HCT116 (cell line): Measurements from ENCODE around the gene LRP11. TPM values are rescaled to one million over a fixed set of nuclear protein-coding genes. Genes with fewer than 3 reads are reported as not detected.
"Not testable (repeated sequence)": the region's sequence is repeated elsewhere in the genome, so short reads cannot be mapped to it uniquely, and the experiment has no call there.

Experiments used
- ATAC-seq: fragments of 200-7000 bp; cut with Tn5 transposase; 2 replicates; pipeline ENCODE4 v1.9.1; 2020; ENCODE audit warnings: mild to moderate bottlenecking, moderate library complexity
- BruUV-seq: library from RNA; stranded (reverse); fragments of 400-500 nt; replicated peaks from 2 replicates; lab custom pipeline; 2021; lab: Mats Ljungman, UMichigan
- CTCF ChIA-PET: fragments of 300-600 bp; sonication (Branson Sonifier 250); formaldehyde crosslinking; loops from one replicate; lab custom pipeline; 2021; ENCODE audit warnings: antibody characterized with exemption; lab: Charles Lee
- POLR2A ChIA-PET: fragments of 300-600, 350-600 bp; sonication (Branson Sonifier 250); formaldehyde crosslinking; loops from one replicate; lab custom pipeline; 2021; ENCODE audit warnings: antibody characterized with exemption; lab: Charles Lee
- RAD21 ChIA-PET, 2 experiments: fragments of 300-600 bp; sonication (Branson Sonifier 250); formaldehyde crosslinking; loops; one replicate each; lab custom pipeline; 2023; ENCODE audit warnings: low total read pairs in 2 of 2; ENCODE audit not compliant: uncharacterized antibody in 2 of 2, unreplicated experiment in 2 of 2, low non-redundant PET in 1 of 2; lab: Charles Lee
- DNase-seq: peaks from one replicate; pipeline ENCODE4 v3.0.0-alpha.2; 2010; ENCODE audit warnings: low read depth, low spot score
- H2AFZ ChIP-seq: fragments of 200-600 bp; shearing (Covaris generic), sonication (generic); 2 replicates; pipeline ENCODE4 v1.6.1; 2017; ENCODE audit warnings: low read depth, mixed run types, mixed read lengths, antibody characterized with exemption, low read length; ENCODE audit not compliant: poor library complexity, severe bottlenecking
- H3K27ac ChIP-seq: 2 replicates; pipeline ENCODE4 v1.5.1; 2012; ENCODE audit warnings: low read depth, low read length
- H3K27me3 ChIP-seq: fragments of 200-600 bp; sonication (generic); 2 replicates; pipeline ENCODE4 v1.6.1; 2016; ENCODE audit warnings: mixed run types, low read length, mixed read lengths; ENCODE audit not compliant: insufficient read depth
- H3K36me3 ChIP-seq, 2 experiments: fragments of 200-500 bp in 1 of 2; fragments of 200-600 bp in 1 of 2; sonication (Bioruptor generic) in 1 of 2; sonication (generic) in 1 of 2; 2 replicates each; pipeline versions ENCODE4 v1.5.1 to v1.6.1; 2014 to 2016; ENCODE audit warnings: low read length in 2 of 2, inconsistent platforms in 1 of 2, mixed read lengths in 1 of 2, mixed run types in 1 of 2; ENCODE audit not compliant: insufficient read depth in 2 of 2, control insufficient read depth in 1 of 2
- H3K4me1 ChIP-seq, 2 experiments: fragments of 200-600 bp in 1 of 2; sonication (generic) in 1 of 2; 2 replicates each; pipeline versions ENCODE4 v1.5.1 to v1.6.1; 2012 to 2017; ENCODE audit warnings: low read length in 2 of 2, inconsistent platforms in 1 of 2, mild to moderate bottlenecking in 1 of 2, mixed read lengths in 1 of 2, mixed run types in 1 of 2, moderate library complexity in 1 of 2; ENCODE audit not compliant: insufficient read depth in 2 of 2, control insufficient read depth in 1 of 2
- H3K4me2 ChIP-seq: fragments of 200-600 bp; sonication (generic); 2 replicates; pipeline ENCODE4 v1.6.1; 2017; ENCODE audit warnings: mixed run types, low read length, mixed read lengths
- H3K4me3 ChIP-seq, 2 experiments: fragments of 200-600 bp in 1 of 2; sonication (generic) in 1 of 2; replicated peaks in 1 of 2; 2 replicates each; pipeline ENCODE4 v1.5.1; 2011 to 2016; ENCODE audit warnings: low read length in 2 of 2, control low read depth in 1 of 2, low read depth in 1 of 2, mild to moderate bottlenecking in 1 of 2, mixed read lengths in 1 of 2, mixed run types in 1 of 2
- H3K79me2 ChIP-seq: fragments of 200-600 bp; sonication (generic); 2 replicates; pipeline ENCODE4 v1.6.1; 2017; ENCODE audit warnings: mild to moderate bottlenecking, mixed run types, low read length, moderate library complexity, mixed read lengths; ENCODE audit not compliant: insufficient read depth
- H3K9ac ChIP-seq: fragments of 200-600 bp; sonication (generic); 2 replicates; pipeline ENCODE4 v1.6.1; 2016; ENCODE audit warnings: low read length, mixed read lengths
- H3K9me2 ChIP-seq: fragments of 200-600 bp; sonication (generic), shearing (Covaris generic); 2 replicates; pipeline ENCODE4 v1.6.1; 2017; ENCODE audit warnings: mixed run types, mild to moderate bottlenecking, moderate library complexity; ENCODE audit not compliant: insufficient read depth
- H3K9me3 ChIP-seq, 2 experiments: fragments of 200-500 bp in 1 of 2; fragments of 200-600 bp in 1 of 2; sonication (Bioruptor generic) in 1 of 2; sonication (generic) in 1 of 2; 2 replicates each; pipeline ENCODE4 v1.6.1; 2014 to 2017; ENCODE audit warnings: low read length in 2 of 2, mixed read lengths in 2 of 2, inconsistent platforms in 1 of 2, low read depth in 1 of 2, mild to moderate bottlenecking in 1 of 2, mixed run types in 1 of 2, moderate library complexity in 1 of 2; ENCODE audit not compliant: control insufficient read depth in 1 of 2, insufficient read depth in 1 of 2
- H4K20me1 ChIP-seq: fragments of 200-600 bp; sonication (generic), shearing (Covaris generic); 2 replicates; pipeline ENCODE4 v1.6.1; 2017; ENCODE audit warnings: mixed run types, mild to moderate bottlenecking, moderate library complexity; ENCODE audit not compliant: insufficient read depth
- CBX3 ChIP-seq: IDR thresholded peaks from 2 replicates; pipeline ENCODE4 v1.6.1; 2012; ENCODE audit warnings: low read depth
- ELF1 ChIP-seq: IDR thresholded peaks from 2 replicates; pipeline ENCODE4 v1.6.1; 2012; ENCODE audit warnings: low read depth, borderline replicate concordance
- EZH2phosphoT487 ChIP-seq: fragments of 200-600 bp; IDR thresholded peaks from 2 replicates; pipeline ENCODE4 v1.6.1; 2018; ENCODE audit warnings: antibody characterized with exemption, borderline replicate concordance
- POLR2AphosphoS5 ChIP-seq: IDR thresholded peaks from 2 replicates; pipeline ENCODE4 v1.6.1; 2011; ENCODE audit warnings: mild to moderate bottlenecking, low read depth, low read length, moderate library complexity
- REST ChIP-seq: IDR thresholded peaks from 2 replicates; pipeline ENCODE4 v1.6.1; 2012; ENCODE audit warnings: low read depth
- SP1 ChIP-seq: IDR thresholded peaks from 2 replicates; pipeline ENCODE4 v1.6.1; 2012; ENCODE audit warnings: low read depth
- SRF ChIP-seq: IDR thresholded peaks from 2 replicates; pipeline ENCODE4 v1.6.1; 2012; ENCODE audit warnings: low read depth
- YY1 ChIP-seq: IDR thresholded peaks from 2 replicates; pipeline ENCODE4 v1.6.1; 2011; ENCODE audit warnings: low read length, low read depth, moderate library complexity, mild to moderate bottlenecking; ENCODE audit not compliant: insufficient replicate concordance; ENCODE audit errors: extremely low read depth
- ZNF274 ChIP-seq: fragments of 200-500 bp; sonication (Bioruptor generic); IDR thresholded peaks from 2 replicates; pipeline ENCODE4 v1.6.1; 2014; ENCODE audit warnings: mild to moderate bottlenecking, low read depth, low read length, inconsistent platforms
- intact Hi-C: fragments of 100-400 bp; cut with micrococcal nuclease; formaldehyde crosslinking; loops from 2 replicates; pipeline ENCODE4 v1.10.0; 2022
- total RNA-seq: library from RNA; stranded (reverse); gene quantifications from one replicate; pipeline ENCODE4 v1.2.1, GENCODE V29; 2021; ENCODE audit not compliant: unreplicated experiment
- TF ChIP-seq, protein P1 (sequence below): IDR thresholded peaks from 2 replicates; pipeline ENCODE4 v1.6.1; 2012

LRP11 gene
- total RNA-seq, 1 experiment from 2014 or later: 27.8 TPM

GRCh38 chr6:149913540-149914240 lies 49.5 kb upstream of the LRP11 start (continued):
- no peak for TF ChIP-seq REST
- TF ChIP-seq SRF: no peak

- H2AFZ ChIP-seq: no peak overlapping the region
- no peaks in the 10 kb centered on the region for H3K27me3 ChIP-seq
- no peak overlapping the region for H3K4me3 ChIP-seq
- H3K4me2 ChIP-seq: no peak overlapping the region
- CTCF ChIA-PET: interaction anchor here (1.3 kb wide), 1 partner anchor 27 kb away, joined by 3 read pairs; no protein-coding TSS in a partner anchor
- H3K79me2 ChIP-seq: no peaks in the 10 kb centered on the region
- no peaks in the 10 kb centered on the region for H3K36me3 ChIP-seq
- ATAC-seq (no peak), DNase-seq (no peak)
- POLR2A ChIA-PET: no interaction called here
- intact Hi-C loops: no loop called here
- RAD21 ChIA-PET: no interaction called here
- no peaks in the 10 kb centered on the region for H4K20me1 ChIP-seq
- no peak overlapping the region for H3K27ac ChIP-seq
- no peaks in the 10 kb centered on the region for H3K9me2 ChIP-seq
- H3K4me1 ChIP-seq: no peaks in the 10 kb centered on the region
- no TSS peak for BruUV-seq
- no peak overlapping the region for H3K9ac ChIP-seq
- TF ChIP-seq YY1 (no peak), ELF1 (no peak), SRF (no peak), POLR2AphosphoS5 (no peak), SP1 (no peak), EZH2phosphoT487 (no peak), CBX3 (no peak), ZNF274 (no peak)
- TF ChIP-seq, protein P1, sequence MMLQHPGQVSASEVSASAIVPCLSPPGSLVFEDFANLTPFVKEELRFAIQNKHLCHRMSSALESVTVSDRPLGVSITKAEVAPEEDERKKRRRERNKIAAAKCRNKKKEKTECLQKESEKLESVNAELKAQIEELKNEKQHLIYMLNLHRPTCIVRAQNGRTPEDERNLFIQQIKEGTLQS: no peak
- H3K9me3 ChIP-seq: peaks cover 5 to 6% of the 10 kb centered on the region in 2 experiments; a peak in 2 of 4 replicates
Observed at GRCh38 chr6:149913085-149913484, 48.9 kb upstream of the LRP11 start.

GRCh38 chr6:149912680-149913079 lies 48.5 kb upstream of the LRP11 start:
- H3K79me2 ChIP-seq, H3K9me2 ChIP-seq, RAD21 ChIA-PET, H3K4me3 ChIP-seq, H3K4me1 ChIP-seq, H3K27ac ChIP-seq, DNase-seq, H4K20me1 ChIP-seq, H2AFZ ChIP-seq, CTCF ChIA-PET, intact Hi-C loops, H3K9me3 ChIP-seq, H3K9ac ChIP-seq, H3K4me2 ChIP-seq, H3K36me3 ChIP-seq, BruUV-seq, POLR2A ChIA-PET, H3K27me3 ChIP-seq, ATAC-seq: not testable (repeated sequence)
